OCI-M2 (cell line): ENCODE data around the gene COL4A4.
"Not testable (repeated sequence)": the region's sequence is repeated elsewhere in the genome, so short reads cannot be mapped to it uniquely, and the experiment has no call there.

Experiments used
- DNase-seq: peaks from one replicate; lab custom pipeline; 2025; ENCODE audit not compliant: unreplicated experiment; lab: John Stamatoyannopoulos, UW

Gene COL4A4

GRCh38 chr2:227117852-227118251 is 46.2 kb downstream of the COL4A4 start:
- no peak for DNase-seq

- no peak for DNase-seq
These were observed 47.0 kb downstream of the COL4A4 start for GRCh38 chr2:227117027-227117426.

- no peak for DNase-seq
These were observed 48.2 kb downstream of the COL4A4 start for GRCh38 chr2:227115761-227116160.

GRCh38 chr2:227106845-227107759 is 56.9 kb downstream of the COL4A4 start:
- DNase-seq: no peak

- no peak for DNase-seq
These were observed 60.4 kb downstream of the COL4A4 start for GRCh38 chr2:227103583-227103982.

GRCh38 chr2:227099340-227099739 is 64.7 kb downstream of the COL4A4 start:
- DNase-seq: no peak

- no peak for DNase-seq
These were observed 65.9 kb downstream of the COL4A4 start for GRCh38 chr2:227098162-227098515.

- DNase-seq: no peak
These were observed 66.4 kb downstream of the COL4A4 start for GRCh38 chr2:227097495-227098161.

GRCh38 chr2:227095346-227095745 is 68.7 kb downstream of the COL4A4 start:
- no peak for DNase-seq

- DNase-seq: no peak
These were observed 81.7 kb downstream of the COL4A4 start for GRCh38 chr2:227082286-227082685.

- no peak for DNase-seq
These were observed 84.3 kb downstream of the COL4A4 start for GRCh38 chr2:227079726-227080125.

- not testable (repeated sequence) for DNase-seq
These were observed 98.9 kb downstream of the COL4A4 start for GRCh38 chr2:227065065-227065464.

- no peak for DNase-seq
These were observed 105.1 kb downstream of the COL4A4 start for GRCh38 chr2:227058888-227059399.

GRCh38 chr2:227057743-227058447 is 106.1 kb downstream of the COL4A4 start:
- no peak for DNase-seq

- no peak for DNase-seq
These were observed 106.9 kb downstream of the COL4A4 start for GRCh38 chr2:227057060-227057459.

GRCh38 chr2:227054006-227054405 is 110.0 kb downstream of the COL4A4 start:
- no peak for DNase-seq

- DNase-seq: no peak
These were observed 111.1 kb downstream of the COL4A4 start for GRCh38 chr2:227052879-227053278.

GRCh38 chr2:227043981-227044380 is 120.0 kb downstream of the COL4A4 start:
- no peak for DNase-seq

GRCh38 chr2:227038550-227039189 is 125.3 kb downstream of the COL4A4 start:
- DNase-seq: no peak

GRCh38 chr2:227036527-227036926 is 127.5 kb downstream of the COL4A4 start:
- DNase-seq: no peak
